Stimulated activated CD8-positive, alpha-beta memory T cell treated with anti-CD3 and anti-CD28 coated beads, Interleukin-7, amount 100 ng/mL, for 1 hour (primary cell): Measurements from ENCODE around the gene PRDX6.
A peak's percentile ranks its signal among the peaks of the same experiment; 100 is the strongest.
"Not testable (repeated sequence)": the region's sequence is repeated elsewhere in the genome, so short reads cannot be mapped to it uniquely, and the experiment has no call there.

Experiments used
- DNase-seq, 2 donors: peaks; one replicate each; pipeline ENCODE4 v3.0.0-alpha.2; 2020; ENCODE audit warnings: low read depth in 2 of 2

The PRDX6 gene

GRCh38 chr1:173477286-173478093 lies at the start of gene PRDX6:
Gene PRDX6, plus strand, starts transcription at chr1:173477335. Its CDS starts 63 bp downstream, at chr1:173477398.
- peak; percentile 72 to 79 for DNase-seq

- DNase-seq: peak in 1 of 2 donors; percentile 40
Observed at GRCh38 chr1:173429471-173430402, 47.4 kb upstream of the PRDX6 start.

GRCh38 chr1:173430677-173431303 lies 46.3 kb upstream of the PRDX6 start:
- no peak for DNase-seq

- peak; percentile 75 to 89 for DNase-seq
Observed at GRCh38 chr1:173431304-173432045, 45.7 kb upstream of the PRDX6 start.

- no peak for DNase-seq
Observed at GRCh38 chr1:173432331-173432730, 44.8 kb upstream of the PRDX6 start.

GRCh38 chr1:173433751-173434326 lies 43.3 kb upstream of the PRDX6 start:
- DNase-seq: no peak

- no peak for DNase-seq
Observed at GRCh38 chr1:173436841-173437428, 40.2 kb upstream of the PRDX6 start.

- no peak for DNase-seq
Observed at GRCh38 chr1:173438675-173439074, 38.5 kb upstream of the PRDX6 start.

- DNase-seq: no peak
Observed at GRCh38 chr1:173440430-173440829, 36.7 kb upstream of the PRDX6 start.

GRCh38 chr1:173444757-173445156 lies 32.4 kb upstream of the PRDX6 start:
- DNase-seq: no peak

GRCh38 chr1:173445164-173445563 lies 32.0 kb upstream of the PRDX6 start:
- no peak for DNase-seq

- no peak for DNase-seq
Observed at GRCh38 chr1:173445656-173446055, 31.5 kb upstream of the PRDX6 start.

GRCh38 chr1:173447224-173447623 lies 29.9 kb upstream of the PRDX6 start:
- DNase-seq: no peak

- no peak for DNase-seq
Observed at GRCh38 chr1:173448945-173449344, 28.2 kb upstream of the PRDX6 start.

GRCh38 chr1:173451981-173452380 lies 25.2 kb upstream of the PRDX6 start:
- DNase-seq: no peak

- no peak for DNase-seq
Observed at GRCh38 chr1:173453982-173454381, 23.2 kb upstream of the PRDX6 start.

GRCh38 chr1:173454966-173455524 lies 22.1 kb upstream of the PRDX6 start:
- no peak for DNase-seq

- DNase-seq: no peak
Observed at GRCh38 chr1:173459885-173460284, 17.2 kb upstream of the PRDX6 start.

- not testable (repeated sequence) for DNase-seq
Observed at GRCh38 chr1:173462666-173463065, 14.5 kb upstream of the PRDX6 start.

GRCh38 chr1:173464185-173464584 lies 12.9 kb upstream of the PRDX6 start:
- not testable (repeated sequence) for DNase-seq
